HG03521 (cell line): Measurements from ENCODE around the gene NUDT22.
A peak's percentile ranks its signal among the peaks of the same experiment; 100 is the strongest.

Source experiments
- ATAC-seq: cut with Tn5 transposase; IDR thresholded peaks from one replicate; pipeline ENCODE4 v1.9.1; 2021; ENCODE audit warnings: mild to moderate bottlenecking, moderate library complexity; ENCODE audit not compliant: unreplicated experiment

The NUDT22 gene

DNA sequence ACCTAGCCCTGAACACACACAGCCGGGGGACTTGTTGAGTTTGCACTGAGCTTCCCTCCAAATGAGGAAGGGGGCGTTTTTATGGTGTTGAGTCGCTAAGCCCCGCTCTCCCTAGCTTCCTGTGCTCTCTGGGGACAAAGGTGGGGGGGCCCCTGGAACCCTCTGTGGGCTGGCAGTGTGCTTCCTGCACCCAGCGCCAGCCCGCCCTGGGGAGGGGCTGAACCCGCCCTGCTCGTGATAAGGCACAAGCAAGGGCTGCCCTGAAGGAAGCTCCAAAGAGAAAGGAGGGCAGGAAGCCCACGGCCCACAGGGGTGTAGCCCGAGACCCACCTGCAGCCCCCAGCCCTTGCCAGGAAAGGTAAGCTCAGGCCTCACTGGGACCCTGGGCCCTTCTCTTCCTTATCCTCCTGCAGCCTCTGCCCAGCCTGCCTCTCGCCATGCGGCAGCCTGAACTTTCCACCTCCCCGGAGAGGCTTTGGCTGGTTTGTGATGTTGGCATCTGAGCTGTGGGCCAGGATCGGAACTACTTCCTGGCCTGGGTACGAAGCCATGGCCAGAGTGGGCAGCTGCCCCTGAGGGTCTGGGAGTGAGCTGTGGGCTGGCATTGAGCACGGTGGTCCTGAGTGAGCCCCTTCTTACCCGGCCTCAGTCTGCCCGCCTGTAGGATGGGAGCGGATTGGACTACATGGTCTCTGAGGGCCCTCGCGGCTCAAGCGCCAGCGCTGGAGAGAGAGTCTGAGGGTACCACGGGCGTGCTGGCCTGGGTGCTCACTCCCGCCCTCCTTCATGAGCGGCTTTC, 19.4 kb upstream of the NUDT22 start, which contains the start of gene FERMT3:
FERMT3 (plus strand) TSS at position 265 of the 799 bp plus-strand sequence. CDS start 644 bp downstream, outside the sequence.
- no peak for ATAC-seq

DNA sequence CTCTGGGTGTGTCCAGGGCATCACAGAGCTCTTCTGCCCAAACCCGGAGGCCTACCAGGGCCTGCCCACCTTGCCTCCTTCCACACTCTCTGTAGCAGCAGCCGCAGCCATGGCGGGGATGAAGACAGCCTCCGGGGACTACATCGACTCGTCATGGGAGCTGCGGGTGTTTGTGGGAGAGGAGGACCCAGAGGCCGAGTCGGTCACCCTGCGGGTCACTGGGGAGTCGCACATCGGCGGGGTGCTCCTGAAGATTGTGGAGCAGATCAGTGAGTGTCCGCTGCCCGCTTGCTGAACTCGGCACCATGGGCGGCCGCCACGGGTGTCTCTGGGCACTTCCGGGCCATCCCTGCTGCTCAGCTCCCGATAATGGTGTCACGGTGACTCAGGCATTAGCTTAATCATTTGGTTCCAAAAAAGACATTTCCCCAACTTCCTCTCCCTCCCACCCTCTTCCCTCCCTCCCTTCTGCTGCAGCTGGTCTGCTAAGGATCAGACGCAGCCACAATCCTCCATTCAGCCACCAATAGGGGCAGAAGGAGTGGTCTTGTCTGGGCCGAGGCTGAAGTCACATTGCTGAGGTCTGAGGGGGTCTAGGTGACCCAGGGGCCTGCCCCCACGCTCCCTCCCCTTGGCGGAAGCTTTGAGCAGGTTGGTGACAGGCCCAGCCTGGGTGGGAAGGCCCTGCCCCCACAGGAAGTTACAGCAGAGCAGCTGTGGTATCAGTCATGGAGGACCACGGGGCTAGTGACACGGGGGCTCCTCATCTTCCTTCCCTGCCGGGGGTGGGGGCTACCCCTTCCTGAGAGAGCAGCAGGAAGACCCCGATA, 18.6 kb upstream of the NUDT22 start:
- ATAC-seq, result peak; percentile 61

DNA sequence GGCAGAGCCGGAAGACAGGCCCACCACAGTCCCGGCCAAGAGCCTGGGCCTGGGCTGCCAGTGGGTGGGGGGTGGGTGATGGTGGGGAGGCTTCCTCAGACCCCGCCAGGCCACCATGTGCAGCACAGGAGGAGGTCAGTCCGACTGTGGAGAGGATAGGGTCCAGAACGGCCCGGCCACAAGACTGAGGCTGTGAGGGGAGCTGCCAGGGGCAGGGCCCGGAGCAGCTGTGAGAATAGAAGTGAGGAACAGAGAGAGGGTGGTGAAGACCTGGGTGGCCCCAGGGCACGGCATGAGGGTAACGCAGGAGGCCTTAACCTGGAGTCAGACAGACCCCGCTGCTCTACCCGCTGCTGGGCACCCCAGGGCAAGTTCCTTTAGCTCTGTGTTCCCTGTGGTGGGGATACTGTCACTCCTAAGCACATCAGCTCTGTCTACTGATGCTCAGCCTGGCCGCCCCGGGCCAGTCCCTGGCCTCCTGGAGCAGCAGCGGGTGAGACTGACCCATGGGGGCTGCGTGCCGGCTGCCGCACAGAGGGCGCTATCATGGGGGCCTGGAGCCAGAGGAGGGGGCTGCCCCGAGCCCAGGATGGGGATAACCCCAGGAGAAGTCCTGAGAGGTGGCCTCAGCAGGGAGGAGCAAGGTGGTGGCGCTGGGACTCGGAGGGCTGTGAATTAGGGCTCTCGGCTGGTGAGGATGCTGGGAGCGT, 17.8 kb upstream of the NUDT22 start:
- no peak for ATAC-seq

DNA sequence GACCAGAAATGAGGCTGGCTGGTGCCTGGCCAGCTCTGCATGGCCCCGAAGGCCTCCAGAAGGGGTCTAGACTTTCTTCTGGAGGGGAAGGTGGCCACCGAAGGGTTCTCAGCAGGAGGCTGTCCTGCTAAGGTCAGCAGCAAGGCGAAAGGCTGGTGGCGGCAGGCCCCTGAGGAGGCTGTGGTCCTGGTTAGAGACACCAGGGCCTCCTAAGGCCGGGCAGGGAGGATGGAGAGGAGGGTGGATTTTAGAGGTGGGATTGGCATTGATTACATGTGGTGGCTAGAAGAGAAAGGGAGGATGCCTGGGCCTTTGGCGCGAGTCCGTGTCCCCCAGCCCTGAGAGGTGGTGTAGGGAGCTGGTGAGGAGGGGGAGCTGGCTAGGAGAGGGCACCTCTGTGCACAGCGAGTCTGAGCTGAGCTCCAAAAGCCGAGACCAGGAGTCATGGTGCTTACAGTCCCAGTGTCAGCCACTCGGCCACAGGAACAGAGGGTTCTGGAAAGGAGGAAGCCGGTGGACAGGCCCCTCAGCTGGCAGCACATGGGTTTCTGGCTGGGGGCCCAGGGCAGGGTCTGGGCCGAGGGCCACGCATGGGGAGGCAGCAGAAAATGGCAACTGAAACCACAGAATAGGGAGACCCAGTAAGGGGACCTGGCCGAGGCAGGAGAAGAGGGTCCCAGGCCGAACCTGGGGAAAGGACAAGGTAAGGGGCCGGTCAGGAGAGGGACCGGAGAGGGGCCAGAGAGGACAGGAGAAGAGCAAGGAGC, 17.1 kb upstream of the NUDT22 start:
- no peak for ATAC-seq

DNA sequence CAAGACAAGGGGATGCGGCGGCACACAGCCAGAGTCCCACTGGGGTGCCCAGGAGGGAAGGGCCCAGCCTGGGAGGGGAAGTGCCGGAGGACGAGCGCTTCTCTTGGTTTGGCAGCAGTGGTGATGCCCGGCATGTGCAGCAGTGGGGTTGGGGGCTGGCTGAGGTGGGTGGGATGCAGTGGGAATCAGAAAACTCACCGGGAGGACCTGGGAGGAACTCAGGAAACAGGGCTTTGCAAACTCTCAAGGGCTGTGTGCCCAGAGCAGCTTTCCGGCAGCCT, 16.6 kb upstream of the NUDT22 start:
- ATAC-seq, result no peak

DNA sequence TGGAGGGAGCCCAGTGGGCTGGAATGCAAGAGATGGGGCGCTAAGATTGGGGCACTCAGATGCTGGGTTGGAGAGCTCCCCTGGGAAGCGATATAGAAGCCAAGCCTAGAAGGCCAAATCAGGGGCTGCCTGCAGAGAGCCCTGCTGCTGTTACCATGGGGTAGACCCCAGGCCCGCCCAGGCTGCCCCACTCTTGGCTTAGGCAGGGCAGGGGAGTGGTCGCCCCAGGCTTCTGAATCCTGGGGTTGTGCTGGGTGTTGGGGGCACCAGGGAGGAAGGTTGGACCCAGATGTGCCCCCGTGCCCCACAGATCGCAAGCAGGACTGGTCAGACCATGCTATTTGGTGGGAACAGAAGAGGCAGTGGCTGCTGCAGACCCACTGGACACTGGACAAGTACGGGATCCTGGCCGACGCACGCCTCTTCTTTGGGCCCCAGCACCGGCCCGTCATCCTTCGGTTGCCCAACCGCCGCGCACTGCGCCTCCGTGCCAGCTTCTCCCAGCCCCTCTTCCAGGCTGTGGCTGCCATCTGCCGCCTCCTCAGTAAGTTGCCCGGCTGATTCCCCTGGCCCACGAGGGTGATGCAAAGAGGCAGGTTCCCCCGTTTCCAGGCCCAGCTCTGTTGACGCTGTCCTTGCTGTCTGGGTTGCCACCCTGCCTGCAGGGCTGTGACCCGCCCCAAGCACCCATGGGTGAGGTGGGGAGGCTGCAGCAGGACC, 15.6 kb upstream of the NUDT22 start:
- ATAC-seq, result no peak

DNA sequence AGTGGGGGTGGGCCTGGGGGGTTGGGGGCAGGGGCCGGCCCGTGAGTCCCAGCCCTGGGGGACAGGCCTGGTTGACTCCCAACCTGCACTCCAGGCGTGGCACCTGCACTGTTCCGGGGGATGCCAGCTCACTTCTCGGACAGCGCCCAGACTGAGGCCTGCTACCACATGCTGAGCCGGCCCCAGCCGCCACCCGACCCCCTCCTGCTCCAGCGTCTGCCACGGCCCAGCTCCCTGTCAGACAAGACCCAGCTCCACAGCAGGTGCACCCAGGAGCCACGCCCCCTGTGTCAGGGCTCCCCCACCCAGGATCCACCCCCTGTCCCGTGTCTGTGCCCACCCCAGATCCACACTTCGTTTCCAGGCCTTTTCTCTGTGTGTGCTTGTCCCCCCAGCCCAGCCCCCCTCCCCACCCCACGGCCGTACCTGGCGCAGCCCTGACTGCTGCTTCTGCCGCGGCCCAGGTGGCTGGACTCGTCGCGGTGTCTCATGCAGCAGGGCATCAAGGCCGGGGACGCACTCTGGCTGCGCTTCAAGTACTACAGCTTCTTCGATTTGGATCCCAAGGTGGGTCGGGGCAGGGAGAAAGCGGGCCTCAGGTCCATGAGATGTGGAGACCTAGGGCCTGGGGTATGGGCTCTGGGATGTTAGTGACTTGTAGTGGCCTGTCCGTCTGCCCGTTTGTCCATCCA, 14.7 kb upstream of the NUDT22 start:
- no peak for ATAC-seq

DNA sequence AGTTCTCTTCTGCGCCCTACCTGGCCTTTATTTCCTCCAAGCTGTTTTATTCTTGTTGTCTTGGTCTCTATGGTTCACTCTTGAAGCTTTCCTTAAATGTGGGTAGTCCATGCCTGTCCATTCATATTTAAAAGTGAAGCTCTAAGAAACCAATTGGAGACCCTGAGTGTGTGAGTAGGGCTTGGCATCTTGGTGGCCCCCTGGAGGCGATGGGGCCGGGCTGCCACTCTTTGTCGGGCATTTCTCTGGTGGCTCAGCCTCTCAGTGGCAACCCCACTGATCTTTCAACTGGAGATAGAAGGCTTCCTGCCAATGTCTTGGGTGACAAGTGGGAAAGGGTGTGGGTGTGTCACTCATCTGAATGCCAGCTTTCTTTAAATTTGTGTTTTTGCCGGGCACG, 9.2 kb upstream of the NUDT22 start:
- no peak for ATAC-seq

DNA sequence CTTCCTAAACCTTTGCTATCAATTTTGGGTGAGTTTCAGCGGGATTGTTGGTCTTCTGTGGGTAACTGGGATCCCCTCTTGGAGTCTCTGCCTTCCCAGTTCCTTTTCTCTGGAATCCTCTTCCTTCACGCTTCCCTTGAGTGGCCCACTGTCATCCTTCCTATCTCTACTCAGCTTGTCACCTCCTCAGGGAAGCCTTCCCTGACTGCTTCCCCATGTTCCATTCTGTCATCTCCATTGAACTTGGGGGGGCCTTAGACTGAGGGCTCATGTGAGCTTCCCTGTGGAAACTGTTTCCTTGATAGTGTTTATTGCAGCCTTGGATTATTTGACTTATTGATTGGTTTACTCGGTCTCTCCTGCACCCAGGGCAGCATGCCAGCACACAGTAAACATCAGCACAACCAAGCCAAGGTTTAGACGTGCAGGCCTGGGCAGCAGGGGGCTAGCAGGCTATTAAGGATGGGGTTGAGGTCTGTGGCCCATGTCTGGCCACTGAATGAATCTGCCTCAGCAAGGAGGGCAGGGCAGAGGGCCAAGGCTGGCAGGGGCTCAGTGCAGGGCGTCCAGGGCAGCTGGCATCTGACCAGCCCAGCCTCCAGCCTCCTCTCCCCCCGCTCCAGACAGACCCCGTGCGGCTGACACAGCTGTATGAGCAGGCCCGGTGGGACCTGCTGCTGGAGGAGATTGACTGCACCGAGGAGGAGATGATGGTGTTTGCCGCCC, 7.3 kb upstream of the NUDT22 start:
- ATAC-seq, result no peak

DNA sequence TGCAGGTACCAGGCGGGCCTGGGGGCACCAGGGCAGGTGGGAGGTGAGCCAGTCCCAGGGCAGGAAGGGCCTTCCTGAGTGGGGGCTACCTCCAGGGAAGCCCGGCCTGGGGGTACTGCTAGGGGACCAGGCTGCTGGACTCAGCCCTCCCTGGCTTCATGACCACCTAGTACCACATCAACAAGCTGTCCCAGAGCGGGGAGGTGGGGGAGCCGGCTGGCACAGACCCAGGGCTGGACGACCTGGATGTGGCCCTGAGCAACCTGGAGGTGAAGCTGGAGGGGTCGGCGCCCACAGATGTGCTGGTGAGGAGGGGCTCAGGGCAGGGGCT, 6.8 kb upstream of the NUDT22 start:
- ATAC-seq, result no peak

DNA sequence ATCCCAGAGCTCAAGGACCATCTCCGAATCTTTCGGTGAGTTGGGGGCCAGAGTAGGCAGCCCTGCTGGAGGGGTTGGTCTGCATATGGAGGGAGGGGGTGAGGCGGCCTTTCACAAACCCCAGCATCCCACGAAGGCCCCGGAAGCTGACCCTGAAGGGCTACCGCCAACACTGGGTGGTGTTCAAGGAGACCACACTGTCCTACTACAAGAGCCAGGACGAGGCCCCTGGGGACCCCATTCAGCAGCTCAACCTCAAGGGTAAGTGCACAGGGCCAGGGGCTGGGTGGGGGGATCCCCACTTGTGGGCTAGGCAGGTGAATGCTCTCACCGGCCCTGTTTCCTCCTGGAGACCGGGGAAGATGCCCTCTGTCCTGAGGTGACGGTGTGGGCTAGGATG, 6.3 kb upstream of the NUDT22 start:
- ATAC-seq, result no peak

DNA sequence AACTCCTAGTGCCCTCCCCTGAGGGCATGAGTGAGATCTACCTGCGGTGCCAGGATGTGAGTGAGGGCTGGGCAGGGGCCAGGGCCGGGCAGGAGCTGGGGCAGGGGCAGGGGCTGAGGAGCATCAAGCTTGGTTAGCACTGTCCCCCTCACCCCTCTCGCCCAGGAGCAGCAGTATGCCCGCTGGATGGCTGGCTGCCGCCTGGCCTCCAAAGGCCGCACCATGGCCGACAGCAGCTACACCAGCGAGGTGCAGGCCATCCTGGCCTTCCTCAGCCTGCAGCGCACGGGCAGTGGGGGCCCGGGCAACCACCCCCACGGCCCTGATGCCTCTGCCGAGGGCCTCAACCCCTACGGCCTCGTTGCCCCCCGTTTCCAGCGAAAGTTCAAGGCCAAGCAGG, 5.8 kb upstream of the NUDT22 start:
- ATAC-seq, result no peak

DNA sequence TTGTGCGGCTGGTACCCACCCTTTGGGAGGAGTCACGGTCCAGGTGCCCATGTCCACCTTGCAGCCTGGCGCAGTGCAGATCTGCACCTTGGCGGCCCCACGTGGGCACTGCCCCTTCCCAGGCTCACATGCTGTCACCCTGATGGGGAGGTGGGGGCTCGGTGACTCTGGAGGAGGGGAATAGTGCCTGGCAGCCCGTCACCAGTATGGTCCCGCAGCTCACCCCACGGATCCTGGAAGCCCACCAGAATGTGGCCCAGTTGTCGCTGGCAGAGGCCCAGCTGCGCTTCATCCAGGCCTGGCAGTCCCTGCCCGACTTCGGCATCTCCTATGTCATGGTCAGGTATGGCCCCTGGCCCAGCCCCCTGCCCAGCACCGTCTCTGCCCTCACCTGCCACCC, 5.3 kb upstream of the NUDT22 start:
- no peak for ATAC-seq

DNA sequence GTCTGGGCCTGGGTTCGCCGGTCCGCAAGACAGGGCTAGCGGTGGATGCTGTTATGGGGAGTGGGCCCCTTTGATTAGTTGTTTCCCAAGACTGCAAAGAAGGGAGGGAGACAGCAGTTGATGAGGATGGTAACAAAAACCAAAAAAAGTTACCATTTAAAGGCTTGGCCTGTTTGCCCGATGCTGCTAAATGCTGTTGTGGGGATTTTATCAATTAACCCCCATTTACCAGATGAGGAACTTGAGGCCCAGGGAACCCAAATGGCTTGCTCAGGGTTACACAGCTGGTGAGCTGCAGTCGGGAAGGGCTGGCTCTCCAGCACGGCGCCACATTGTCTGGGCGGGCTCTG, 3.4 kb upstream of the NUDT22 start:
- ATAC-seq, result no peak

DNA sequence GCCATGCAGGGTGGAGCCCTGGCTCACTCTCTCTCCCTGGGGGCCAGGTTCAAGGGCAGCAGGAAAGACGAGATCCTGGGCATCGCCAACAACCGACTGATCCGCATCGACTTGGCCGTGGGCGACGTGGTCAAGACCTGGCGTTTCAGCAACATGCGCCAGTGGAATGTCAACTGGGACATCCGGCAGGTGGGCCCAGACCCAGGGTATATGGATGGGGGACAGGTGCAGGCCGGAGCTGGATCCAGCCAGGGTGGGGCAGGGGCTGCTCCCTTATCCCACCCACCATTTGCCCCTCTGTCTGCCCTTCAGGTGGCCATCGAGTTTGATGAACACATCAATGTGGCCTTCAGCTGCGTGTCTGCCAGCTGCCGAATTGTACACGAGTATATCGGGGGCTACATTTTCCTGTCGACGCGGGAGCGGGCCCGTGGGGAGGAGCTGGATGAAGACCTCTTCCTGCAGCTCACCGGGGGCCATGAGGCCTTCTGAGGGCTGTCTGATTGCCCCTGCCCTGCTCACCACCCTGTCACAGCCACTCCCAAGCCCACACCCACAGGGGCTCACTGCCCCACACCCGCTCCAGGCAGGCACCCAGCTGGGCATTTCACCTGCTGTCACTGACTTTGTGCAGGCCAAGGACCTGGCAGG, 2.9 kb upstream of the NUDT22 start:
- ATAC-seq, result no peak

DNA sequence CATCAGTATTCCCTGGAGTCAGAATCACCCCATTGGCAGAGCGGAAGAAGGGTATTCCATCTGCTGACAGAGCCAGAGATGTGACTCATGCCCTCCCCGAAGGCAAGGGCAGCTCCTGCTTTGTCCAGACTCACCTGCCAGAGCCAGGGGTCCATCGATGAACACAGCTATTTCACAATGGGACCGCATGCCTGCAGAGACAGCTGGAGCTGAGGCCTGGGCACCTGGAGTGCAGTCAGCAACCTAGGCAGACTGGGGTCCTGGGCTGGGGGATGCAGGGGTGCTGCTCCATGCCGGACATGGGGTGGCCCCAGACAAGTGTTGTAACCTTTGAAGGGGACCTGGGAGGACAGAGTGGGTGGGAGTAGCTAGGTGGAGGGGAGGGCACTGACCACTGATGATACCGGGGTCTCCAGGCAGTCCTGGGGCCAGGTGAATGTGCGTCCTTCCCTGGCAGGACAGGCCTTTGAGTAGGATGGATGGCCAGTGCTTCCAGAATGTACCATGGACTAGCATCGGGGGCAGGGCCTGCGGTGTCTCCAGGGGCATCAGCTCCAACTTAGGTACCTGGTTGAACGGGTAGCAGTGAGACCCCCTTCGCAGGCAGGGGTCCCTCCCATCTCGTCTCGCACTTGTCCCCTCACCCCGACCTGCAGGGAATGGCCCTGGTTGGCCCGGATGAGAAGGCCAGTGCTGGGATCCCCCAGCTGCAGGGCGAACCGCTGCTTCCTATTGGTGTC, 1.8 kb upstream of the NUDT22 start:
- ATAC-seq, result no peak

DNA sequence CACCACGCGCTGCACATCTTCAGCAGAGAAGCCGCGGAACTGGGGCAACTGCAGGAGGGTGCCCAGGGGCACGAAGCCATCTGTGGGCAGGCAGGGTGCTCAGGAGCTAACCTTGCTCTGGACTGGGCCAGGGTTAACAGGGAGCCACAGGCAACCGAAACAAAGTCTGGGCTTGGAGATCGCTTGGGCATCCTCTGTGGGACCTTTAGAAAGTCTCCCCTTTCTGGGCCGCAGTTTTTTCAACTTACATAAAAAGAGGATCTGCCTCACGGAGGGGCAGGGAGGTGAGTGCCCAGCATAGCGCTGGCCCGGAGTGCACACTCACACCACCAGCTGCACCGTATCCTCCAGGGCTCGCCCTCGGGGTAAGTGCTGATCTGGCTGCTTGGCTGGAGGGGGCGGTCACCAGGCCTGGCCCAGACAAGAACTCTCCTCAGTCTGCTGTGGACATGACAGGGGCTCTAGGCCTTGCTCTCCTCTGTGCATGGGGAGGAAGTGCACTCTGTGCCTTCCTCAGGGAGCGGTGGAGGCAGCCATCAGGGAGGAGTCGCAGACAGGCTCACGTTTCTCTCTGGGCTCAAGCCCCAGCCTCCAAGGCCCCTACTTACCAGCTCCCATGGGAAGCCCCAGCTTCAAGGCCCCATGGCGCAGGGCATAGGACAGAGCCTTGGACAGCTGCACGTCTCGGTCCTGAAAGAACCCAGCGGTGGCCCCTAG, 1.0 kb upstream of the NUDT22 start:
- no peak for ATAC-seq
